Measurements from ENCODE around the gene METTL1. TPM values are rescaled to one million over a fixed set of nuclear protein-coding genes. Genes with fewer than 3 reads are reported as not detected.
"Not testable (repeated sequence)": the region's sequence is repeated elsewhere in the genome, so short reads cannot be mapped to it uniquely, and the experiment has no call there.

The METTL1 gene
- total and polyA plus RNA-seq, 8 donors: 4.4 to 37.9 (median 15.4) TPM

DNA sequence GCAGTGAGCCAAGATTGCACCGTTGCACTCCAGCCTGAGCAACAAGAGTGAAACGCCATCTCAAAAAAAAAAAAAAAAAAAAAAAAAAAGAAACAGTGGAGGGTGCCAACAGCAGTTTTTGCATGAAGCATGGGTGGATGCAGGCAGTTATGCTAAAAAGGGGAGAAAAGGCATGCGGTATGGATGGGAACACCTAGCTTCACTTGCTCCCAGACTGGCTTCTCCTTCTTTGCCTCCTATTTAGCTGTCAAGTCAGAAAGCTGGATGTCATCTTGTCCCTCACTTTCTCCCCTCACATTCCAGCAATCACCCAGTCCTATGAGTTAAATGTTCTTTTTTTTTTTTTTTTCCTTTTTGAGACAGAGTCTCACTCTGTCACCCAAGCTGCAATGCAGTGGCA is 3.1 kb upstream of the METTL1 start:
- Histone ChIP-seq H3K4me1 (peaks cover 15 to 27% (median 24%) of the 10 kb centered on the region in 4 donors), H3K9me3 (no peaks in the 10 kb centered on the region), H3K4me3 (no peak overlapping the region), H3K36me3 (peaks cover 0 to 26% (median 19%) of the 10 kb centered on the region in 4 donors), H3K27me3 (no peaks in the 10 kb centered on the region), H3K27ac (no peak overlapping the region)
- intact Hi-C loops (cut with DNase I; ENCODE audit: low total_unique reads): no loop called here
- TF ChIP-seq, protein P1, sequence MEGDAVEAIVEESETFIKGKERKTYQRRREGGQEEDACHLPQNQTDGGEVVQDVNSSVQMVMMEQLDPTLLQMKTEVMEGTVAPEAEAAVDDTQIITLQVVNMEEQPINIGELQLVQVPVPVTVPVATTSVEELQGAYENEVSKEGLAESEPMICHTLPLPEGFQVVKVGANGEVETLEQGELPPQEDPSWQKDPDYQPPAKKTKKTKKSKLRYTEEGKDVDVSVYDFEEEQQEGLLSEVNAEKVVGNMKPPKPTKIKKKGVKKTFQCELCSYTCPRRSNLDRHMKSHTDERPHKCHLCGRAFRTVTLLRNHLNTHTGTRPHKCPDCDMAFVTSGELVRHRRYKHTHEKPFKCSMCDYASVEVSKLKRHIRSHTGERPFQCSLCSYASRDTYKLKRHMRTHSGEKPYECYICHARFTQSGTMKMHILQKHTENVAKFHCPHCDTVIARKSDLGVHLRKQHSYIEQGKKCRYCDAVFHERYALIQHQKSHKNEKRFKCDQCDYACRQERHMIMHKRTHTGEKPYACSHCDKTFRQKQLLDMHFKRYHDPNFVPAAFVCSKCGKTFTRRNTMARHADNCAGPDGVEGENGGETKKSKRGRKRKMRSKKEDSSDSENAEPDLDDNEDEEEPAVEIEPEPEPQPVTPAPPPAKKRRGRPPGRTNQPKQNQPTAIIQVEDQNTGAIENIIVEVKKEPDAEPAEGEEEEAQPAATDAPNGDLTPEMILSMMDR (IDR thresholded peaks at IDR 0.05): no peak
- no peak for TF ChIP-seq POLR2A (IDR thresholded peaks at IDR 0.05)
- TF ChIP-seq EP300 (IDR thresholded peaks at IDR 0.05): no peak
- TF ChIP-seq POLR2AphosphoS5 (IDR thresholded peaks at IDR 0.05): no peak
- WGBS, 5 donors: 79 to 93% (median 86%) methylated on average over 3 of the region's 3 CpGs
- DNase-seq: no peak

DNA sequence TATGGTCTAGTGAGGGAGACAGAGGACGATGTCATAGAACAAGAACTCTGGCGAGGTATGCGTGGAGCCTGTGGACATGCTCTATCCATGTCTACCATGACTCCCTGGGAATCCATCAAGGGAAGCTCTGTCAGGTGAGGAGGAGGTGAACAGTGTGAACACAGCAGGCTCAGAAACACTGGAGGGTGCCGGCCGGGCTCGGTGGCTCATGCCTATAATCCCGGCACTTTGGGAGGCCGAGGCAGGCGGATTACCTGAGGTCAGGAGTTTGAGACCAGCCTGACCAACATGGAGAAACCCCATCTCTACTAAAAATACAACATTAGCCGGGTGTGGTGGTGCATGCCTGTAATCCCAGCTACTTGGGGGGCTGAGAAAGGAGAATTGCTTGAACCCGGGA is 2.7 kb upstream of the METTL1 start:
- H3K27me3 ChIP-seq; H3K9me3 ChIP-seq; DNase-seq; H3K4me3 ChIP-seq; intact Hi-C loops (cut with DNase I; ENCODE audit: low total_unique reads); H3K27ac ChIP-seq: not testable (repeated sequence)
- WGBS, 5 donors: 93 to 98% (median 96%) methylated on average over 11 of the region's 11 CpGs
- Histone ChIP-seq H3K36me3 (peaks cover 0 to 30% (median 21%) of the 10 kb centered on the region in 4 donors), H3K4me1 (peaks cover 15 to 27% (median 24%) of the 10 kb centered on the region in 4 donors)

DNA sequence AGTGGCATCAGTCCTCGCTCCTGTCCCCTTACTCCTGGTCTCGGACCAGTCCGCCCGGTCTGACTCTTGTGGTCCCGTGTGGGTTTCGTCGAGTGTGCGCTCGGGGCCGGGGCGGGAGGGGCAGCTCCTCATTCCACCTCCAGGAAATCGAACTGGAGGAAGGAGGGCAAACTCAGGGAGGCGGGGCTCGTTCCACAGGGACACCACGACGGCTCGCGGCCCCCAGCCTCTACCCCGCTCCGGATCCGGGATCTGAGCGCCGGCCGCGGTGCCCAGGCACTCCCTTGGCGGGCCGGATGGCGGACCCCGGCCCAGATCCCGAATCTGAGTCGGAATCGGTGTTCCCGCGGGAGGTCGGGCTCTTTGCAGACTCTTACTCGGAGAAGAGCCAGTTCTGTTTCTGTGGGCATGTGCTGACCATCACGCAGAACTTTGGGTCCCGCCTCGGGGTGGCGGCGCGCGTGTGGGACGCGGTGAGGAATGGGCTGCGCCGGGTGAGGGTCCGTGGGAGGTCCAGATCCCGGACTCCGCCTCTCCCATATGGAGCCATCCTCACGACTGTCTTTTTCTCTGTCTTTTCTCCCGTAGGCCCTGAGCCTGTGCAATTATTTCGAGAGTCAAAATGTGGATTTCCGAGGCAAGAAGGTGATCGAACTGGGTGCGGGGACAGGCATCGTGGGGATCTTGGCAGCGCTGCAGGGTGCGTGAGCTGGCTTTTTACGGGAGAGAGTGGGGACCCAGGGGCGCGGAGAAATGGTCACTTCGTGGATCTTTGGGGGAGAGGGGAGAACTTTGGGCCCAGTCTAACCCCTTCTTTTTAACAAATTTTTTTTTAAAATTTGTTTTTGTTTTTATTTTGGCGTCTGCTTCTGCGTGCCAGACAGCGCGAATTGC is 771 bp upstream of the METTL1 start, which contains the start of gene EEF1AKMT3:
TSS of gene EEF1AKMT3 (plus strand) at position 186 of the 894 bp plus-strand sequence. CDS start at position 297, 111 bp downstream.
- peaks cover 0 to 44% (median 37%) of the 10 kb centered on the region in 4 donors for H3K36me3 ChIP-seq
- 1 to 3% (median 2%) methylated on average over 33 to 67 of the region's 67 CpGs for WGBS, 5 donors
- intact Hi-C loops (cut with DNase I; ENCODE audit: low total_unique reads): no loop called here
- H3K27ac ChIP-seq: peak within 1 kb of the TSS; percentile 92 to 96 (median 93)
- H3K4me3 ChIP-seq: peak within 1 kb of the TSS; percentile 57 to 95 (median 76)
- peaks cover 15 to 27% (median 24%) of the 10 kb centered on the region in 4 donors for H3K4me1 ChIP-seq
- no peak for TF ChIP-seq EP300 (IDR thresholded peaks at IDR 0.05)
- TF ChIP-seq POLR2A (IDR thresholded peaks at IDR 0.05): no peak
- peak; percentile 70 to 83 for DNase-seq
- H3K27me3 ChIP-seq: peaks cover 0 to under 1% (median under 1%) of the 10 kb centered on the region in 3 donors
- H3K9me3 ChIP-seq: no peaks in the 10 kb centered on the region

DNA sequence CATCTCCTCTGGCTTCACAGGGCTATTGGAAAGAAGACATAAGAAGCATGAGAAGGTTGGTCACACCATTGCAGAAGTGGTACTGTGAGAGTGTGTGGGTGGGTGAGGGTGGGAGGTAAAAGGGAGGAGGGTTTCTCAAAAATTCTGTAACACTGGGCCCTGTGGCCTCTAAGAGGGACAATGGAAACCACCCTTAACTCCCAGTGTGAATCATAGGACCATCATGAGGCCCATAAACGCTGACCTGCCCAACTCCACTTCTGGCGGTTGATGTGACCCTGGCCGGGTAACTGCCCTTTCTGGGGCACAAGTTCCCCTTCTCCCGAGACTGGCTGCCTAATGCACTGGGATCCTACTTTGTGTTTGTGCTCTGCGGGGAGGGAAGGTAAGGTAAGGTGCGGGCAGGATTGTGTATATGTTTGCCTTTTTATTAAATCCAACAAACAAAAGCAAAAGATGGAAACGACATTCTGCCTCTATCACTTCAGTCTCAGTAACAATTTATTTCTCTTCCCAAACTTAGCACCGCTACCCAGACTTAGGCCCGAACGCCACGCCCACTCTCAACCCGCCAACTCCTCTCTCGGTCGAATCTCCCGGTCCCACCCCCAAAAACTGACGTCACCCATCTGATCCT is 551 bp downstream of the METTL1 start:
- intact Hi-C loops (cut with DNase I; ENCODE audit: low total_unique reads): no loop called here
- Histone ChIP-seq H3K27ac (peak overlapping the region; percentile 92 to 96 (median 93)), H3K27me3 (peaks cover 0 to 14% (median 14%) of the 10 kb centered on the region in 3 donors), H3K36me3 (peaks cover 0 to 44% (median 37%) of the 10 kb centered on the region in 4 donors), H3K4me3 (peak overlapping the region; percentile 57 to 95 (median 76)), H3K9me3 (no peaks in the 10 kb centered on the region), H3K4me1 (peaks cover 23 to 35% (median 34%) of the 10 kb centered on the region in 4 donors)
- WGBS, 5 donors: 1 to 2% (median 2%) methylated on average over 16 of the region's 16 CpGs
- TF ChIP-seq POLR2AphosphoS5 (IDR thresholded peaks at IDR 0.05): no peak
- TF ChIP-seq POLR2A (IDR thresholded peaks at IDR 0.05): no peak
- TF ChIP-seq, protein P1 (IDR thresholded peaks at IDR 0.05): no peak
- TF ChIP-seq EP300 (IDR thresholded peaks at IDR 0.05): no peak
- peak; percentile 81 to 97 for DNase-seq

DNA sequence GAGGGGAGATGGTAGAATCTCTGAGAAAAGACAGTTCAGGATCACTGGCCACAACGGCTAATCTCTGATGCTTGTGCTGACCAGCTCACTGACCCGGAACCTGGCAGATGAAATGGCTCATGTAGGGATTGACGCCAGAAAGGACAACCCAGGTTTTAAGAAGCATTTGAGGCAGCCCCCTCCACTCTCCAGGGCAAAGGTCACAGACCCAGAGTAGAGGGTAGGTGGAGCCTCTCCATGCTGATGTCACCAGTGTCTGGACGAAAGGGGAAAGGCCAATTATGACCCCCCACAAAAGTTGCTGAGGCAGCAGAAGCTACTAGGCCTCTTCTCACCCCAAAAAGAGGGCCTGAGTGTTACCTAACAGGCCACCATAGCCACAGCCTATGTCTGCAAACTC is 1.2 kb downstream of the METTL1 start:
- peak overlapping the region in 2 of 4 donors; percentile 71 to 80 for H3K4me3 ChIP-seq
- H3K36me3 ChIP-seq: peaks cover 0 to 38% (median 31%) of the 10 kb centered on the region in 4 donors
- peak in 1 of 2 donors; percentile 23 for DNase-seq
- no peaks in the 10 kb centered on the region for H3K9me3 ChIP-seq
- peaks cover 29 to 41% (median 40%) of the 10 kb centered on the region in 4 donors for H3K4me1 ChIP-seq
- intact Hi-C loops (cut with DNase I; ENCODE audit: low total_unique reads): no loop called here
- H3K27me3 ChIP-seq: peaks cover under 1 to 20% (median 20%) of the 10 kb centered on the region in 3 donors
- TF ChIP-seq, protein P1 (IDR thresholded peaks at IDR 0.05): no peak
- TF ChIP-seq EP300 (IDR thresholded peaks at IDR 0.05): no peak
- 77 to 93% (median 88%) methylated on average over 3 to 4 of the region's 4 CpGs for WGBS, 5 donors
- H3K27ac ChIP-seq: peak overlapping the region in 1 of 5 donors; percentile 92
